HG03097 (cell line): ENCODE results near the gene AP5S1.
"Not testable (repeated sequence)": the region's sequence is repeated elsewhere in the genome, so short reads cannot be mapped to it uniquely, and the experiment has no call there.

ENCODE experiments used
- ATAC-seq: cut with Tn5 transposase; IDR thresholded peaks from one replicate; pipeline ENCODE4 v1.9.1; 2021; ENCODE audit not compliant: unreplicated experiment, low FRiP score

AP5S1 gene

GRCh38 chr20:3788685-3789155 lies 31.6 kb upstream of the AP5S1 start:
- no peak for ATAC-seq

DNA sequence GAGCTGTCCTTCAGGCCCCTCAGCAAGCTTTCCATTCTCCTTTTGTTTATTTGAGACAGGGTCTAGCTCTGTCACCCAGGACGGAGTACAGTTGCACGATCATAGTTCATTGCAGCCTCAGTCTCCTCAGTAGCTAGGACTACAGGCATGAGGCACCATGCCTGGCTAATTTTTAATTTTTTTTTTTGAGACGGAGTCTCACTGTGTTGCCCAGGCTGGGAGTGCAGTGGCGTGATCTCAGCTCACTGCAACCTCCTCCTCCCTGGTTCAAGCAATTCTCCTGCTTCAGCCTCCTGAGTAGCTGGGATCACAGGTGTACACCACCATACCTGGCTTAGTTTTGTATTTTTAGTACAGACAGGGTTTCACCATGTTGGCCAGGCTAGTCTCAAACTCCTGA lies 31.1 kb upstream of the AP5S1 start:
- ATAC-seq = not testable (repeated sequence)

- ATAC-seq = not testable (repeated sequence)
Measured at GRCh38 chr20:3794168-3794567, 26.2 kb upstream of the AP5S1 start.

GRCh38 chr20:3794701-3795420 lies 25.5 kb upstream of the AP5S1 start:
- no peak for ATAC-seq

DNA sequence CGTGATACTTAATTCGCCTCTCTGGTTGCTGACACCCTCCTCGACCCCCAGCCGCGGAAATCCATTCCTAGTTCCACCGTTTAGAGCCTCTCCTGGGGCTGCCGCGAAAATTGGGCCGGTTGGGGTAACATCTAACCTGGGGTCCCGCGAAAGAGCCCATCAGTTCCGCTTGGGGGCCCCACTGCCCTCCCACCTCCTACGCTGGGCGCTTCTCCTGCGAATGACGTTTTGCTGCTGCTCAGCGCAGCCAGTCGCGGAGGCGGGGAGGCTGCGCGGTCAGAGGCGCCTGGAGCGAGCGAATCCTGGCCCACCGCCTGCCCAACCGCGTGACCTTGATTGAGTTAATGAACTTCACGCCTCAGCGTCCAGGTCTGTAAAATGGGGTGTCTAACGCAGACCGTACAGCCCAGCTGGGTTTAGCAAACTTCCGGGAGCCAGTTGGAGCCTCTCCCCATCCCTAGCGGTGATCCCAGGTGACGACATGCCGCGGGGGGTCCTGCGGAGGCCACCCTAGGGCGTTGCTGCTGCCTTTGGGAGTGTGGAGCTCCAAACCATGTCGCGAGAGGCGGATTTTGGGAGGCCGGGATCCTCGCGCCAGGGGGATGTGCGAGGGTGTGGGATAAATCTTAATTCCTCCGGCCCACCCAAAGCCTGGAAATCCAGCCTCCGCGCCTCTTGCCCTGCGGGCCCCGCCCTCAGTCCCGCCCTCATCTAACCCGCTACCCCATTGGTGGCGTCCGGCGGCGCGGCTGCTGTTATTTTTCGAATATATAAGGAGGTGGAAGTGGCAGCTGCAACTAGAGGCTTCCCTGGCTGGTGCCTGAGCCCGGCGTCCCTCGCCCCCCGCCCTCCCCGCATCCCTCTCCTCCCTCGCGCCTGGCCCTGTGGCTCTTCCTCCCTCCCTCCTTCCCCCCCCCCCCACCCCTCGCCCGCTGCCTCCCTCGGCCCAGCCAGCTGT lies 24.6 kb upstream of the AP5S1 start, which contains the start of gene CDC25B:
Gene CDC25B, plus strand, starts transcription at position 800 of the 958 bp plus-strand sequence. CDS start 222 bp downstream, outside the sequence.
- ATAC-seq = peak; percentile 49

DNA sequence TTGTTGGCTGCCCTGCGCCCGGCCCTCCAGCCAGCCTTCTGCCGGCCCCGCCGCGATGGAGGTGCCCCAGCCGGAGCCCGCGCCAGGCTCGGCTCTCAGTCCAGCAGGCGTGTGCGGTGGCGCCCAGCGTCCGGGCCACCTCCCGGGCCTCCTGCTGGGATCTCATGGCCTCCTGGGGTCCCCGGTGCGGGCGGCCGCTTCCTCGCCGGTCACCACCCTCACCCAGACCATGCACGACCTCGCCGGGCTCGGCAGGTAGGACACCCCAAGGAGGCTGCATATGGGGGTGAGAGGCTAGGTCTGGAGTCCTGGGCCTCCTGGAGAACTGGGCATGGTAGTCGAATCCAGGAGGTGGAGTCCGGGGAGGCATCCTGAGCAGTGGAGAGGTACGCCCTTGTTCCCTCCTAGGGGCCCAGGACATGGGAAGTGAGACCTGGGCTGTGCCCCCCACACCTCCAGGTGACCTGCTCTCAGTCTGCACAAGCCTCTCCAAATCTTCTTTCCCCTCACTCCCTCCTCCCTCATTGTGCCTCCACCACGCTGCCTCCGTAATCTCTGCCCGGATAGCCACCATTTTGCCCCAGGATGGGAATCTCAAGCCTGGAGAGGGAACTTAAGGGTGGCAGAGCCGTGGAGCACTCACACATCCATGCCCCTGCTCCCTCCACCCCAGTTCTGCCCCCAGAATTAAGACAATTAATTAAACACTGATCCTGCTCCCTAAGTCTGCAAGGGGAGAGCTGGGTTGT lies 23.7 kb upstream of the AP5S1 start:
- ATAC-seq = peak; percentile 12

DNA sequence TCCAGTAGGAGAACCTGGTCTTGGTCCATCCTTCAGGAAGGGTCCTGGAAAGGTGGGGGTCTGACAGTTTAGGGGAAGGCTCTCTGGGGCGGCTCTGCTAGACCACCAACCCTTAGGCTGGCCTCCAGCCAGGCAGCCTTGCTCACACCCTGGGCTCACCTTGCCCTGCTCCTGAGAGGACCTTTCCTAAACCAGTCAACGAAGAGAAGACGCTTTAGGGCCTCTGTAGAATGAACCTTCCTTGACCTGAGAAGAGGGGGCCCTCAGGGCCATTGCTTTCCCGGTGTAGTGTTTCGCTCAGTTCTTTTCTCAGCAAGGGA lies 23.2 kb upstream of the AP5S1 start:
- ATAC-seq = no peak

DNA sequence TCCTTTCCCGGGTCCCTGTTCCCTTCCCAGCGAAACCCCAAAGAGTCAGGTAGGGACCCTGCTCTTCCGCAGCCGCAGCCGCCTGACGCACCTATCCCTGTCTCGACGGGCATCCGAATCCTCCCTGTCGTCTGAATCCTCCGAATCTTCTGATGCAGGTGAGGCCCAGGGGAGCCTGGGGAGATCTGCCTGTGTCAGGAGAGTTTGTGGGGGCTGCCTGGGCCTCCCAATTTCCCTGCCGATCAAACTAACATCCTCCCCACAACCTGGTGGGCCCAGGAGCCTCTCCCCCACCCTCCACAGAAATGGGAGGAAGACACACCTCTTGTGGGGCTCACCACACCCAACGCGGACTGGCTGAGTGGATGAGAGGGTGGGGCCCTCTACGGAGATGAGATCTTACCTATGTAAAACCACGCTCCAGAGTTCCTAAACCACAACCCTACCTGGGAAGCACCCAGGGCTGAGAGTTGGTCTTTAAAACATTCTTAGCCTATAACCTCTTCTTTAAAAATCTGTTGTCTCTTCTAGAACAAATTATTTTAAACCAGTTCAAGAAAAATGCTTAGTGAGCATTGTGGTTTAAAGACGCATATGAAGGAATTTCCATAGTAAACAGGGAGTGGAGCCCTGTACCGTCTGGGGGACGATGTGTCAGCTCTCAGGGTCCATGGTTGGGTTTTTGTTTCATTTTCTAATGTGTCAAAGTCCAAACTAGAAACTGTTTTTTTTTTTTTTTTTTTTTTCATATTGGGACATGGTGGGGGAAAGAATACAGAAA lies 22.6 kb upstream of the AP5S1 start:
- no peak for ATAC-seq

- no peak for ATAC-seq
Measured at GRCh38 chr20:3798373-3798768, 22.0 kb upstream of the AP5S1 start.

GRCh38 chr20:3798908-3799248 lies 21.5 kb upstream of the AP5S1 start:
- ATAC-seq = no peak

- no peak for ATAC-seq
Measured at GRCh38 chr20:3800256-3800877, 20.0 kb upstream of the AP5S1 start.

DNA sequence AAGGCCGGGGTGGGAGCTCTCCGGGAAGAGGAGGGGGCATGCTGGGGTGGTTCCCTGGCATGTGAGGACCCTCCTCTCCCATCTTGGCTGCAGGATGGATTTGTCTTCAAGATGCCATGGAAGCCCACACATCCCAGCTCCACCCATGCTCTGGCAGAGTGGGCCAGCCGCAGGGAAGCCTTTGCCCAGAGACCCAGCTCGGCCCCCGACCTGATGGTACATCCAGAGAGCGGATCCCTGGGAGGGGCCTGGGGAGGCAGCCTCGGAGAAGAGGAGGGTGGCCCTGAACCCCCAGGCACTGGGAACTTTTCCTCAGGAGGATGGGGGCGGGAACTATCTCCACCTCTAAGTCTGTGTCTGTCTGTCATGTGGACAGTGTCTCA lies 19.5 kb upstream of the AP5S1 start:
- ATAC-seq = no peak

GRCh38 chr20:3801299-3801698 lies 19.0 kb upstream of the AP5S1 start:
- no peak for ATAC-seq

DNA sequence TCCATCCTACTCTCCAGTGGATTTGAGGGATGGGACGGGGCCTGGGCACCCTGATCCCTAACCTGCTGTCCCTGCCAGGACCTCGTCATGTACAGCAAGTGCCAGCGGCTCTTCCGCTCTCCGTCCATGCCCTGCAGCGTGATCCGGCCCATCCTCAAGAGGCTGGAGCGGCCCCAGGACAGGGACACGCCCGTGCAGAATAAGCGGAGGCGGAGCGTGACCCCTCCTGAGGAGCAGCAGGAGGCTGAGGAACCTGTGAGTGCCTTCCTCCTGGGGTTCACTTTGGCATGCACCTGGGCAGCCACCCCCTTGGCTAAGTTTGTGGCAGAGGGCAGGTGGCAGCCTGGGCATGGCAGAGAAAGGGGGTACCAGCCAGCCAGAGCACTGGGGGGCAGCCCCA lies 18.5 kb upstream of the AP5S1 start:
- no peak for ATAC-seq

- ATAC-seq = no peak
Measured at GRCh38 chr20:3802524-3803239, 17.7 kb upstream of the AP5S1 start.

- no peak for ATAC-seq
Measured at GRCh38 chr20:3803289-3803688, 17.1 kb upstream of the AP5S1 start.

DNA sequence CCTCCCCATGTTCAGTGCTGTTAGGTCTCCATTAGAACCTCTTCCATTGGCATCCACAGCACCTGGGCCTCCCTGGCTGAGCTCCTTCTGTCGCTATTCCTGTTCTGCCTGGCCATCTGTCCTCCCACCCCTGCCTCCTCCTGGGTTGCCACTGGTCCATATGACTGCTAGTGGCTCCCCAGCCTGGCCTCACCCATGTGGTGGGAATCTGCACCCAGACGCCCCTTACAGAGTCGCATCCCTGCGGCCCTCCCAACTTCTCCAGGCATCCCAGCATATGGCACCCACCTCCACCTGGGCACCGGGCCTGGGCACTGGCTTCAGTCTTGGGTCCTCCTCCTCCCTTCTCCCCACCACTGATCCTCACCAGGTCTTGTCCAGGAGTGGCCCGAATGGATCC lies 16.5 kb upstream of the AP5S1 start:
- ATAC-seq = no peak

GRCh38 chr20:3804254-3804751 lies 16.0 kb upstream of the AP5S1 start:
- no peak for ATAC-seq

DNA sequence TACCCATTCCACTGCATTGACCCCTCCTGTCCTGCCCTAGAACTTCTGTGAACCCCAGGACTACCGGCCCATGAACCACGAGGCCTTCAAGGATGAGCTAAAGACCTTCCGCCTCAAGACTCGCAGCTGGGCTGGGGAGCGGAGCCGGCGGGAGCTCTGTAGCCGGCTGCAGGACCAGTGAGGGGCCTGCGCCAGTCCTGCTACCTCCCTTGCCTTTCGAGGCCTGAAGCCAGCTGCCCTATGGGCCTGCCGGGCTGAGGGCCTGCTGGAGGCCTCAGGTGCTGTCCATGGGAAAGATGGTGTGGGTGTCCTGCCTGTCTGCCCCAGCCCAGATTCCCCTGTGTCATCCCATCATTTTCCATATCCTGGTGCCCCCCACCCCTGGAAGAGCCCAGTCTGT lies 15.6 kb upstream of the AP5S1 start:
- ATAC-seq = no peak
